Left ventricle myocardium inferior (tissue), 1 donor: Measurements from ENCODE around the gene CFAP141. TPM values are rescaled to one million over a fixed set of nuclear protein-coding genes. Genes with fewer than 3 reads are reported as not detected.
"Not testable (repeated sequence)": the region's sequence is repeated elsewhere in the genome, so short reads cannot be mapped to it uniquely, and the experiment has no call there.

Experiments used
- DNase-seq: peaks from one replicate; pipeline ENCODE4 v3.0.0-alpha.2; 2020
- H3K27ac ChIP-seq: fragments of 200-600 bp; replicated peaks from 2 replicates; pipeline ENCODE4 v1.8.0; 2021
- H3K27me3 ChIP-seq: fragments of 200-600 bp; 2 replicates; pipeline ENCODE4 v1.8.0; 2021; ENCODE audit warnings: low read depth
- H3K36me3 ChIP-seq: fragments of 200-600 bp; 2 replicates; pipeline ENCODE4 v1.8.0; 2021
- H3K4me1 ChIP-seq: fragments of 200-600 bp; 2 replicates; pipeline ENCODE4 v1.8.0; 2021
- H3K4me3 ChIP-seq: fragments of 200-600 bp; 2 replicates; pipeline ENCODE4 v1.8.0; 2021; ENCODE audit warnings: mild to moderate bottlenecking, moderate library complexity
- H3K9me3 ChIP-seq: fragments of 200-600 bp; replicated peaks from 2 replicates; pipeline ENCODE4 v1.8.0; 2021
- CTCF ChIP-seq: fragments of 200-600 bp; IDR thresholded peaks from 2 replicates; pipeline ENCODE4 v1.8.0; 2021; ENCODE audit warnings: antibody characterized with exemption, mild to moderate bottlenecking, borderline replicate concordance
- intact Hi-C: fragments of 100-400 bp; cut with micrococcal nuclease; formaldehyde crosslinking; loops from one replicate; pipeline ENCODE4 v1.11.0; 2022
- total RNA-seq: library from RNA; stranded (reverse); fragmentation: NEBNext Ultra II Directional; extraction: Animal tissue kit (Norgen Biotek cat#: 25700); gene quantifications from one replicate; pipeline ENCODE4 v1.2.1, GENCODE V29; 2021
- donor health status: DM: no; HTN: yes; CAD: no; lungs with severe emphysema.

CFAP141 gene
- total RNA-seq, 1 donor from 2014 or later, result not detected

DNA sequence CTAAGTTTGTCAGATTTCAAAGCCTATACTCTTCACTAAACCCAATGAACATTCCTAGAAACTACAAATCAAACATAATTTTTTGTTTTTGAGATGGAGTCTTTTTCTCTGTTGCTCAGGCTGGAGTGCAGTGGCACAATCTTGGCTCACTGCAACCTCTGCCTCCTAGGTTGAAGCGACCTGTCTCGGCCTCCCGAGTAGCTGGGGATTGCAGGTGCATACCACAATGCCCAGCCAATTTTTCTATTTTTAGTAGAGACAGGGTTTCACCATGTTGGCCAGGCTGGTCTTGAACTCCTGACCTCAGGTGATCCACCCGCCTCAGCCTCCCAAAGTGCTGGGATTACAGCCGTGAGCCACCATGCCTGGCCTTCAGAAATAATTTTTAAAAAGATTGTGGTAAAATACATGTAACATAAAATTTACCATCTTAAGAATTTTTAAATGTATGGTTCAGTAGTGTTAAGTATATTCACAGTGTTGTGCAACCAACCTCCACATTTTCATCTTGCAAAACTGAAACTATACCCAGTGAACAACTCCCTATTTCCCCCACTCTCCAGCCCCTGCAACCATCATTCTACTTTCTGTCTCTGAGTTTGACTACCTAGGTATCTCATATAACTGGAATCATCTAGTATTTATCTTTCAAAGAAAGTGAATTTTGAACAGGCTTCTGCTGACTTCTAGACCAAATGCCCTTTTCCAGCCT is 2.7 kb upstream of the CFAP141 start:
- Histone ChIP-seq H3K36me3 (peaks cover 86% of the 10 kb centered on the region), H3K4me3 (no peak overlapping the region), H3K9me3 (no peaks in the 10 kb centered on the region), H3K27ac (no peak overlapping the region), H3K4me1 (peaks cover 24% of the 10 kb centered on the region), H3K27me3 (no peaks in the 10 kb centered on the region)
- TF ChIP-seq CTCF, result no peak
- intact Hi-C loops, result no loop called here
- DNase-seq, result no peak

DNA sequence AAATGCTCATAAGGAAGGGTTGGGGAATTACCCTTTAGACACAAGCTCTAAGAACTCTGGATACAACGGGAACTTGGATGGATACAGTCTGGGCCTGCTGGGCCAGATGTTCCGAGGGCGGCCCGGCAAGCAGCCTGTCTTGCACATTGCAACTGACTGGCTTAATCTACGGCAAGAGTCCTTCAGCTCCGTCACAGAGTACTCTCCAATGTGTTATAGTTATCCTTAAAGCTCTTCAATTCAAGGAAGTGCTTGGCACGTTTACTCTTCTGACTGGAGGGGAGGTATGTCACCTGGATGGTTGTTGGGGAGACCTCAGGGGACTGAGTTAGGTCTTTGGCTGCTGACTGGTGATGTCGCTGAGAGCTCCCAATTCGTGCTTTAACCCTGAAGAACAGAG is 1.1 kb upstream of the CFAP141 start:
- H3K9me3 ChIP-seq, result no peaks in the 10 kb centered on the region
- no peaks in the 10 kb centered on the region for H3K27me3 ChIP-seq
- H3K4me3 ChIP-seq, result no peak overlapping the region
- H3K36me3 ChIP-seq, result peaks cover 70% of the 10 kb centered on the region
- DNase-seq, result no peak
- peaks cover 16% of the 10 kb centered on the region for H3K4me1 ChIP-seq
- no peak overlapping the region for H3K27ac ChIP-seq
- intact Hi-C loops, result no loop called here
- TF ChIP-seq CTCF, result no peak

DNA sequence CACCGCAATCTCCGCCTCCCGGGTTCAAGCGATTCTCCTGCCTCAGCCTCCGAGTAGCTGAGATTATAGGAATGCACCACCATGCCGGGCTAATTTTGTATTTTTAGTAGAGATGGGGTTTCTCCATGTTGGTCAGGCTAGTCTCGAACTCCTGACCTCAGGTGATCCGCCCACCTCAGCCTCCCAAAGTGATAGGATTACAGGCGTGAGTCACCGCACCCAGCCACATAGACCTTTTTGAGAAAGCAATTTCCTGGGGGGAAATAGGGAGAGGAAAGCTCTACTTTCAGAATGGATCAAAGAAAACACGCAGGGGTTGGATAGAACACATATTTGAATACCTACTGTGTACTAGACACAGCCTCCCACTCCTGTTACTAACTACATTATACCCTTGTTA is 355 bp downstream of the CFAP141 start:
- peaks cover 56% of the 10 kb centered on the region for H3K36me3 ChIP-seq

GRCh38 chr1:154199563-154199879 is 6.6 kb downstream of the CFAP141 start:
- intact Hi-C loops, result no loop called here
- Histone ChIP-seq H3K27me3 (no peaks in the 10 kb centered on the region), H3K4me1 (peaks cover 5% of the 10 kb centered on the region), H3K27ac (no peak overlapping the region), H3K9me3 (no peaks in the 10 kb centered on the region), H3K4me3 (no peak overlapping the region), H3K36me3 (no peaks in the 10 kb centered on the region)
- no peak for DNase-seq
- TF ChIP-seq CTCF, result no peak

More for the DNA sequence above, 355 bp downstream of the CFAP141 start:
- DNase-seq, H3K4me1 ChIP-seq, intact Hi-C loops, H3K27ac ChIP-seq, H3K9me3 ChIP-seq, H3K27me3 ChIP-seq, H3K4me3 ChIP-seq: not testable (repeated sequence)

DNA sequence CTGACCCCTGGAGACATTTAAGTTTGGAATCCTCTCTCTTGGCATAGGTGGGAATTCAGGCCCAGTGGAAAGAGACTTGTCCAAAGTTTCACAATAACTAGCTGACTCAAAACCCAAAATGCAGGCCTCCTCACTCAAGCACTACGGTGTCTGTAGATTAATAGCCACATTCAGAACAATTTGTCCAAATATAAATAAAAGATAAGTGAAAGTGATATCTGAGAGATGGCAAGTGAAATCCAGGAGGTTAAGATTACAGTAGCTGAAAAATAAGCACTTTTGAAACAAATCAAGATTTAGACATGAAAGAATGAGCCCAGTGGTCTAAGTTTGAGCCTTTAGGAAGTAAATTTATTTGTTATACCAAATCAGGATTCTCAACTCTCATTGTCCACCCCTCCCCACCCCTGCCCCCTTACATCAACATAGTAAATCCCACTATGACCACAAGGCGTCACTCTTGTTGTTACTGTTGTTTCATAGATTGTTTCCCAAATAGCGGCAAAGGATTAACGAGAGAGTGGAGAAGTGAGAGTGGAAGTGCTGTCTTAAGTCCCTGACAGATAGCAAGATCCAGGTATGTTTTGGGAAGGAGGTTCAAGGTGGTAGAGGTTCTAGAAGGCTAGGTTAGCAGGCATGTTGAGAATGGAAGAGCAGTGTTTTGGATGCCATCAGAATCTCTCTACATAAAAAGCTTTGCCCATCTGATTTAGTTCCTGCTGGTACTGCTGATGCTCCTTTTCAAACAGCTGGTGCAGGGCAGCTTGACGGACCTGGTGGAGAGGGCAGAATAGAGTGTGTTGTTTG is 7.2 kb downstream of the CFAP141 start:
- Histone ChIP-seq H3K9me3 (no peaks in the 10 kb centered on the region), H3K4me3 (no peak overlapping the region), H3K4me1 (peaks cover 5% of the 10 kb centered on the region), H3K36me3 (no peaks in the 10 kb centered on the region), H3K27ac (no peak overlapping the region), H3K27me3 (no peaks in the 10 kb centered on the region)
- peak; percentile 67 for TF ChIP-seq CTCF
- no peak for DNase-seq
- intact Hi-C loops, result no loop called here

GRCh38 chr1:154193821-154194220 is 12.3 kb downstream of the CFAP141 start:
- intact Hi-C loops, result no loop called here
- no peaks in the 10 kb centered on the region for H3K36me3 ChIP-seq
- TF ChIP-seq CTCF, result no peak
- no peak for DNase-seq
- H3K4me1 ChIP-seq, result peaks cover 6% of the 10 kb centered on the region
- no peak overlapping the region for H3K4me3 ChIP-seq
- H3K27me3 ChIP-seq, result no peaks in the 10 kb centered on the region
- H3K27ac ChIP-seq, result no peak overlapping the region
- H3K9me3 ChIP-seq, result no peaks in the 10 kb centered on the region
